Measurements from ENCODE around the gene PPP2R2C.

PPP2R2C gene

GRCh38 chr4:6324999-6325787 is 147.2 kb downstream of the PPP2R2C start:
- no peak for DNase-seq

GRCh38 chr4:6324461-6324998 is 147.9 kb downstream of the PPP2R2C start:
- no peak for DNase-seq

- DNase-seq = no peak
Observed at GRCh38 chr4:6322761-6323566, 149.4 kb downstream of the PPP2R2C start.

- DNase-seq = no peak
Observed at GRCh38 chr4:6322067-6322760, 150.2 kb downstream of the PPP2R2C start.

GRCh38 chr4:6321361-6321760 is 151.1 kb downstream of the PPP2R2C start:
- DNase-seq = no peak

GRCh38 chr4:6320663-6321062 is 151.8 kb downstream of the PPP2R2C start:
- no peak for DNase-seq

GRCh38 chr4:6319530-6320150 is 152.8 kb downstream of the PPP2R2C start:
- no peak for DNase-seq

- no peak for DNase-seq
Observed at GRCh38 chr4:6318206-6318605, 154.2 kb downstream of the PPP2R2C start.

GRCh38 chr4:6316461-6317003 is 155.9 kb downstream of the PPP2R2C start:
- DNase-seq = no peak

- DNase-seq = no peak
Observed at GRCh38 chr4:6313216-6313615, 159.2 kb downstream of the PPP2R2C start.

- no peak for DNase-seq
Observed at GRCh38 chr4:6309777-6310176, 162.6 kb downstream of the PPP2R2C start.

GRCh38 chr4:6308899-6309643 is 163.3 kb downstream of the PPP2R2C start:
- no peak for DNase-seq

- no peak for DNase-seq
Observed at GRCh38 chr4:6307891-6308290, 164.5 kb downstream of the PPP2R2C start.

- DNase-seq = no peak
Observed at GRCh38 chr4:6307230-6307629, 165.2 kb downstream of the PPP2R2C start.

- no peak for DNase-seq
Observed at GRCh38 chr4:6306299-6306698, 166.1 kb downstream of the PPP2R2C start.

- DNase-seq = no peak
Observed at GRCh38 chr4:6303943-6304342, 168.5 kb downstream of the PPP2R2C start.

GRCh38 chr4:6302869-6303268 is 169.5 kb downstream of the PPP2R2C start:
- DNase-seq = no peak

GRCh38 chr4:6301732-6302442 is 170.5 kb downstream of the PPP2R2C start:
- no peak for DNase-seq

- no peak for DNase-seq
Observed at GRCh38 chr4:6301051-6301731, 171.2 kb downstream of the PPP2R2C start.

- no peak for DNase-seq
Observed at GRCh38 chr4:6300359-6300758, 172.1 kb downstream of the PPP2R2C start.

Measured in activated CD4-positive, alpha-beta T cell treated with anti-CD3 and anti-CD28 coated beads, Interleukin-2, amount 50 U/mL, for 1 hour (primary cell).